ENCODE data around the gene ZNF823. TPM values are rescaled to one million over a fixed set of nuclear protein-coding genes. Genes with fewer than 3 reads are reported as not detected.

Gene ZNF823
- total and polyA plus RNA-seq, 2 donors (not counting 1 experiment from before 2014, with no cell fraction given) = 1.8 to 5.1 TPM

- DNase-seq (no peak), ATAC-seq (ENCODE audit: low read depth) (no peak)
- POLR2A ChIA-PET = no interaction called here
- intact Hi-C loops (cut with micrococcal nuclease) = no loop called here
- H3K4me3 Mint-ChIP-seq = no peak overlapping the region
- no peak overlapping the region for H3K9ac ChIP-seq (ENCODE audit: low read length)
- H3K4me1 Mint-ChIP-seq = no peaks in the 10 kb centered on the region
- no peaks in the 10 kb centered on the region for H3K4me1 ChIP-seq (ENCODE audit: control insufficient read depth in 2 of 2, insufficient read depth in 2 of 2, low read length in 2 of 2)
- no peak overlapping the region for H2AFZ ChIP-seq (ENCODE audit: insufficient read depth, low read depth, low read length, poor library complexity, severe bottlenecking)
- H3K4me3 ChIP-seq (ENCODE audit: control extremely low read depth in 1 of 5, extremely low read depth in 1 of 5, insufficient read depth in 1 of 5, low read depth in 2 of 5, low read length in 4 of 5) = no peak overlapping the region
- H3K27ac Mint-ChIP-seq = no peak overlapping the region
- peaks cover 5% of the 10 kb centered on the region for H3K27me3 Mint-ChIP-seq
- H3K79me2 ChIP-seq (ENCODE audit: control insufficient read depth, insufficient read depth, low read length) = no peaks in the 10 kb centered on the region
- H3K36me3 ChIP-seq (replicated peaks in 1 of 2; ENCODE audit: control extremely low read depth in 1 of 2, control insufficient read depth in 1 of 2, extremely low read depth in 1 of 2, insufficient read depth in 2 of 2, low read length in 1 of 2) = no peaks in the 10 kb centered on the region
- H3K9me3 Mint-ChIP-seq (ENCODE audit: insufficient read depth) = peaks cover 10% of the 10 kb centered on the region
- TF ChIP-seq EZH2 (IDR thresholded peaks at IDR 0.05; ENCODE audit: borderline replicate concordance, insufficient read depth, low read depth, low read length, poor library complexity, severe bottlenecking) = no peak
- TF ChIP-seq CTCF (IDR thresholded peaks at IDR 0.05) = no peak
- H3K27me3 ChIP-seq (replicated peaks in 1 of 4; ENCODE audit: control extremely low read depth in 1 of 4, control insufficient read depth in 3 of 4, insufficient read depth in 4 of 4, low read length in 3 of 4) = no peaks in the 10 kb centered on the region
- H3K4me2 ChIP-seq (replicated peaks; ENCODE audit: low read depth, low read length, poor library complexity, severe bottlenecking) = no peak overlapping the region
- H3K9me3 ChIP-seq (ENCODE audit: control extremely low read depth in 1 of 3, control insufficient read depth in 2 of 3, insufficient read depth in 1 of 3, low read length in 2 of 3) = peaks cover 5 to 18% (median 17%) of the 10 kb centered on the region in 3 donors
- CTCF ChIA-PET = interaction anchor here (0.6 kb wide), 1 partner anchor 98 kb away, joined by 4 read pairs; no protein-coding TSS in a partner anchor
- no peaks in the 10 kb centered on the region for H4K20me1 ChIP-seq (ENCODE audit: control insufficient read depth, insufficient read depth, low read length, poor library complexity, severe bottlenecking)
- no peak overlapping the region for H3K27ac ChIP-seq (ENCODE audit: low read length in 2 of 2)
These were observed 7.1 kb upstream of the ZNF823 start for GRCh38 chr19:11745869-11746268.

GRCh38 chr19:11737964-11738745, 591 bp downstream of the ZNF823 start:
- peak; percentile 39 for ATAC-seq (ENCODE audit: low read depth)
- peak overlapping the region; percentile 99 for H2AFZ ChIP-seq (ENCODE audit: insufficient read depth, low read depth, low read length, poor library complexity, severe bottlenecking)
- CTCF ChIA-PET = no interaction called here
- POLR2A ChIA-PET = no interaction called here
- 1% methylated on average over 52 of the region's 52 CpGs for WGBS (ENCODE audit: insufficient coverage)
- no peaks in the 10 kb centered on the region for H3K9me3 ChIP-seq (ENCODE audit: control extremely low read depth in 1 of 3, control insufficient read depth in 2 of 3, insufficient read depth in 1 of 3, low read length in 2 of 3)
- Mint-ChIP-seq H3K27ac (peak overlapping the region; percentile 70), H3K9me3 (ENCODE audit: insufficient read depth) (no peaks in the 10 kb centered on the region), H3K27me3 (peaks cover 5% of the 10 kb centered on the region), H3K4me3 (peak overlapping the region; percentile 99), H3K4me1 (peaks cover 26% of the 10 kb centered on the region)
- peaks cover 15 to 19% of the 10 kb centered on the region in 2 donors for H3K4me1 ChIP-seq (ENCODE audit: control insufficient read depth in 2 of 2, insufficient read depth in 2 of 2, low read length in 2 of 2)
- H3K4me3 ChIP-seq (ENCODE audit: control extremely low read depth in 1 of 5, extremely low read depth in 1 of 5, insufficient read depth in 1 of 5, low read depth in 2 of 5, low read length in 4 of 5) = peak overlapping the region; percentile 36 to 92 (median 83)
- H4K20me1 ChIP-seq (ENCODE audit: control insufficient read depth, insufficient read depth, low read length, poor library complexity, severe bottlenecking) = no peaks in the 10 kb centered on the region
- intact Hi-C loops (cut with micrococcal nuclease) = loop anchor here (1.0 to 5.0 kb wide), 4 partner anchors 37 to 357 kb away; partner anchors contain the start of genes ELOF1 and ZNF491
- H3K4me2 ChIP-seq (replicated peaks; ENCODE audit: low read depth, low read length, poor library complexity, severe bottlenecking) = peak overlapping the region; percentile 88
- no peaks in the 10 kb centered on the region for H3K27me3 ChIP-seq (replicated peaks in 1 of 4; ENCODE audit: control extremely low read depth in 1 of 4, control insufficient read depth in 3 of 4, insufficient read depth in 4 of 4, low read length in 3 of 4)
- H3K9ac ChIP-seq (ENCODE audit: low read length) = peak overlapping the region; percentile 82
- TF ChIP-seq EZH2 (IDR thresholded peaks at IDR 0.05; ENCODE audit: borderline replicate concordance, insufficient read depth, low read depth, low read length, poor library complexity, severe bottlenecking) (no peak), CTCF (IDR thresholded peaks at IDR 0.05) (no peak)
- H3K79me2 ChIP-seq (ENCODE audit: control insufficient read depth, insufficient read depth, low read length) = peaks cover 12% of the 10 kb centered on the region
- H3K27ac ChIP-seq (ENCODE audit: low read length in 2 of 2) = peak overlapping the region in 1 of 2 donors; percentile 38
- peak; percentile 53 for DNase-seq
- H3K36me3 ChIP-seq (replicated peaks in 1 of 2; ENCODE audit: control extremely low read depth in 1 of 2, control insufficient read depth in 1 of 2, extremely low read depth in 1 of 2, insufficient read depth in 2 of 2, low read length in 1 of 2) = no peaks in the 10 kb centered on the region

Data from B cell (primary cell).